HepG2 (cell line): ENCODE results near the gene P3R3URF. TPM values are rescaled to one million over a fixed set of nuclear protein-coding genes. Genes with fewer than 3 reads are reported as not detected.

Experiments used
- ATAC-seq: fragments of 200-7000 bp; cut with Tn5 transposase; 3 replicates; pipeline ENCODE4 v1.9.1; 2020; ENCODE audit warnings: mild to moderate bottlenecking, moderate library complexity
- BruUV-seq: library from RNA; stranded (reverse); fragments of 400-500 nt; replicated peaks from 2 replicates; lab custom pipeline; 2021; lab: Mats Ljungman, UMichigan
- CTCF ChIA-PET: fragments of 300-600 bp; formaldehyde crosslinking; extraction: SDS; loops from one replicate; lab custom pipeline; 2021; ENCODE audit warnings: low total read pairs, inconsistent platforms, low intra/inter-chr PET ratio; lab: Yijun Ruan, JAX
- POLR2A ChIA-PET: fragments of 350-600 bp; sonication (Branson Sonifier 250); formaldehyde crosslinking; loops from one replicate; lab custom pipeline; 2020; ENCODE audit warnings: antibody characterized with exemption, inconsistent platforms; lab: Yijun Ruan, JAX
- DNase-seq: peaks from one replicate; pipeline ENCODE4 v3.0.0-alpha.2; 2015; ENCODE audit warnings: low spot score
- FAIRE-seq: peaks from 3 replicates; lab custom pipeline; 2011; peaks lifted over from hg19 to GRCh38; lab: Jason Lieb, UNC
- H2AFZ ChIP-seq: one replicate; pipeline ENCODE4 v1.6.1; 2011; ENCODE audit warnings: low read length, inconsistent platforms
- H3K27ac ChIP-seq: fragments of 300-600 bp; 3 replicates; pipeline ENCODE4 v1.8.0; 2011; ENCODE audit warnings: mixed run types, mild to moderate bottlenecking, mixed read lengths, low read length, inconsistent platforms; ENCODE audit not compliant: insufficient read depth; ENCODE audit errors: extremely low read length
- H3K27me3 ChIP-seq, 2 experiments: fragments of 200-600 bp in 1 of 2; 2 replicates in 1 of 2; 3 replicates in 1 of 2; pipeline versions ENCODE4 v1.6.0 to v1.8.0; 2011; ENCODE audit warnings: low read length in 2 of 2, mild to moderate bottlenecking in 2 of 2, moderate library complexity in 2 of 2, inconsistent platforms in 1 of 2; ENCODE audit not compliant: insufficient read depth in 2 of 2, control insufficient read depth in 1 of 2
- H3K36me3 ChIP-seq, 2 experiments: fragments of 200-600 bp in 1 of 2; replicated peaks in 1 of 2; 2 replicates in 1 of 2; 3 replicates in 1 of 2; pipeline versions ENCODE4 v1.5.1 to v1.8.0; 2011; ENCODE audit warnings: low read length in 2 of 2, inconsistent platforms in 1 of 2; ENCODE audit not compliant: insufficient read depth in 2 of 2, control insufficient read depth in 1 of 2
- H3K4me1 ChIP-seq: 2 replicates; pipeline ENCODE4 v1.5.1; 2012; ENCODE audit warnings: low read length, inconsistent platforms; ENCODE audit not compliant: insufficient read depth
- H3K4me2 ChIP-seq: 2 replicates; pipeline ENCODE4 v1.6.0; 2011; ENCODE audit warnings: low read depth, low read length, inconsistent platforms
- H3K4me3 ChIP-seq, 3 experiments: fragments of 200-600 bp in 1 of 3; sonication (generic), shearing (Covaris generic) in 1 of 3; replicated peaks in 1 of 3; 2 replicates each; pipeline ENCODE4 v1.5.1; 2011 to 2016; ENCODE audit warnings: low read length in 3 of 3, inconsistent platforms in 2 of 3, low read depth in 2 of 3, mild to moderate bottlenecking in 2 of 3, control low read depth in 1 of 3, mixed read lengths in 1 of 3; ENCODE audit not compliant: insufficient read depth in 1 of 3
- H3K79me2 ChIP-seq: one replicate; pipeline ENCODE4 v1.6.1; 2011; ENCODE audit warnings: low read length, inconsistent platforms; ENCODE audit not compliant: insufficient read depth
- H3K9ac ChIP-seq: 2 replicates; pipeline ENCODE4 v1.6.0; 2011; ENCODE audit warnings: mild to moderate bottlenecking, low read depth, low read length, inconsistent platforms; ENCODE audit not compliant: insufficient read depth
- H3K9me3 ChIP-seq: 2 replicates; pipeline ENCODE4 v1.5.1; 2012; ENCODE audit warnings: mild to moderate bottlenecking, low read length
- H4K20me1 ChIP-seq: 2 replicates; pipeline ENCODE4 v1.6.0; 2011; ENCODE audit warnings: inconsistent platforms, mild to moderate bottlenecking, low read length, moderate library complexity; ENCODE audit not compliant: insufficient read depth
- CBX5 ChIP-seq: sonication (generic); formaldehyde crosslinking; IDR thresholded peaks from 2 replicates; pipeline ENCODE4 v1.4.0; 2020; ENCODE audit warnings: missing genetic modification reagents, borderline replicate concordance
- E2F2 ChIP-seq: sonication (generic); formaldehyde crosslinking; IDR thresholded peaks from 2 replicates; pipeline ENCODE4 v1.4.0; 2020; ENCODE audit warnings: missing genetic modification reagents, borderline replicate concordance
- FOSL2 ChIP-seq: sonication (generic); formaldehyde crosslinking; IDR thresholded peaks from 2 replicates; pipeline ENCODE4 v1.4.0; 2020; ENCODE audit warnings: missing genetic modification reagents
- FOXP4 ChIP-seq: sonication (generic); formaldehyde crosslinking; IDR thresholded peaks from 2 replicates; pipeline ENCODE4 v1.4.0; 2020; ENCODE audit warnings: missing genetic modification reagents
- GMEB1 ChIP-seq: sonication (generic); formaldehyde crosslinking; IDR thresholded peaks from 2 replicates; pipeline ENCODE4 v1.5.1; 2020; ENCODE audit warnings: missing genetic modification reagents, mild to moderate bottlenecking, borderline replicate concordance
- HMG20A ChIP-seq: IDR thresholded peaks from 2 replicates; pipeline ENCODE4 v1.6.1; 2016; ENCODE audit warnings: borderline replicate concordance
- PHF5A ChIP-seq: IDR thresholded peaks from one replicate; pipeline ENCODE4 v1.6.1; 2018; ENCODE audit warnings: low read depth, missing genetic modification reagents; ENCODE audit not compliant: unreplicated experiment
- PHF8 ChIP-seq: sonication (generic); formaldehyde crosslinking; IDR thresholded peaks from 2 replicates; pipeline ENCODE4 v1.5.0; 2020; ENCODE audit warnings: missing genetic modification reagents
- RBM39 ChIP-seq: fragments of 200-400 bp; formaldehyde crosslinking; IDR thresholded peaks from one replicate; pipeline ENCODE4 v1.6.1; 2018; ENCODE audit warnings: antibody characterized with exemption, mild to moderate bottlenecking, low read depth, low read length; ENCODE audit not compliant: poor library complexity, severe bottlenecking
- TGIF2 ChIP-seq: IDR thresholded peaks from 2 replicates; pipeline ENCODE4 v1.6.1; 2016; ENCODE audit warnings: control low read depth, missing compliant biosample characterization
- ZNF20 ChIP-seq: sonication (generic); formaldehyde crosslinking; IDR thresholded peaks from 2 replicates; pipeline ENCODE4 v1.4.0; 2020; ENCODE audit warnings: mild to moderate bottlenecking, moderate library complexity, missing genetic modification reagents
- ZNF230 ChIP-seq: sonication (generic); formaldehyde crosslinking; IDR thresholded peaks from 2 replicates; pipeline ENCODE4 v1.4.0; 2020; ENCODE audit warnings: mild to moderate bottlenecking, missing genetic modification reagents
- ZNF292 ChIP-seq: sonication (generic); formaldehyde crosslinking; IDR thresholded peaks from 2 replicates; pipeline ENCODE4 v1.8.1; 2022; ENCODE audit warnings: mild to moderate bottlenecking, low read depth, missing genetic modification reagents, borderline replicate concordance
- ZNF30 ChIP-seq: sonication (generic); formaldehyde crosslinking; IDR thresholded peaks from 2 replicates; pipeline ENCODE4 v1.5.0; 2020; ENCODE audit warnings: mild to moderate bottlenecking, missing genetic modification reagents
- ZNF33B ChIP-seq: sonication (generic); formaldehyde crosslinking; IDR thresholded peaks from 2 replicates; pipeline ENCODE4 v1.5.1; 2020; ENCODE audit warnings: mild to moderate bottlenecking, missing genetic modification reagents
- ZNF484 ChIP-seq: sonication (generic); formaldehyde crosslinking; IDR thresholded peaks from 2 replicates; pipeline ENCODE4 v1.5.1; 2020; ENCODE audit warnings: mild to moderate bottlenecking, low read depth, missing genetic modification reagents, borderline replicate concordance
- ZNF569 ChIP-seq: sonication (generic); formaldehyde crosslinking; IDR thresholded peaks from 2 replicates; pipeline ENCODE4 v1.5.0; 2020; ENCODE audit warnings: mild to moderate bottlenecking, missing genetic modification reagents, moderate library complexity, borderline replicate concordance
- ZNF768 ChIP-seq: sonication (generic); formaldehyde crosslinking; IDR thresholded peaks from 2 replicates; pipeline ENCODE4 v1.4.0; 2020; ENCODE audit warnings: missing genetic modification reagents
- ZNF891 ChIP-seq: sonication (generic); formaldehyde crosslinking; IDR thresholded peaks from 2 replicates; pipeline ENCODE4 v1.5.0; 2020; ENCODE audit warnings: mild to moderate bottlenecking, missing genetic modification reagents
- WGBS: methylation state at CpG from one replicate; pipeline ENCODE4 v1.1.6; 2017; ENCODE audit warnings: low lambda C conversion rate; 5-methylcytosine and 5-hydroxymethylcytosine counted together
- in situ Hi-C: cut with HindIII; loops from 2 replicates; pipeline ENCODE4 v1.10.0; 2017; ENCODE audit warnings: low pct_unique_long_range_greater_than_20kb; ENCODE audit not compliant: extremely low pct_ligation_motif_present
- intact Hi-C: fragments of 100-400 bp; cut with micrococcal nuclease; formaldehyde crosslinking; loops from one replicate; pipeline ENCODE4 v1.10.0; 2022; ENCODE audit not compliant: unreplicated experiment
- polyA plus RNA-seq, 8 experiments: library from polyadenylated mRNA; depleted of rRNA in 3 of 8; stranded (reverse) in 7 of 8; unstranded in 1 of 8; fragments of >200 nt; fragmentation: Illumina TruSeq in 4 of 8; extraction: Trizol in 4 of 8; gene quantifications; 2 replicates each; pipeline versions ENCODE4 v1.2.1 to v1.2.3, GENCODE V29; 2011 to 2016; ENCODE audit warnings: low read depth in 4 of 8, missing spikeins in 1 of 8, mixed read lengths in 1 of 8; ENCODE audit not compliant: insufficient read depth in 1 of 8
- total RNA-seq, 5 experiments: library from RNA; depleted of rRNA; stranded (reverse); fragments of >200 nt; fragmentation: Illumina TruSeq; extraction: Trizol; gene quantifications; 2 replicates each; pipeline ENCODE4 v1.2.3, GENCODE V29; 2016; ENCODE audit warnings: low read depth in 1 of 5

P3R3URF gene
- total and polyA plus RNA-seq, 2 of the 13 experiments (the other 11 are each of a cell fraction or from before 2014, with no cell fraction given) = not detected

GRCh38 chr1:46210561-46210960 lies 34.3 kb upstream of the P3R3URF start:
- in situ Hi-C loops = no loop called here
- POLR2A ChIA-PET = no interaction called here
- Histone ChIP-seq H3K36me3 (no peaks in the 10 kb centered on the region), H3K4me2 (no peak overlapping the region), H3K9me3 (no peaks in the 10 kb centered on the region), H3K9ac (no peak overlapping the region), H3K4me3 (no peak overlapping the region), H4K20me1 (no peaks in the 10 kb centered on the region), H3K27me3 (no peaks in the 10 kb centered on the region), H3K79me2 (no peaks in the 10 kb centered on the region), H2AFZ (no peak overlapping the region), H3K4me1 (peaks cover 6% of the 10 kb centered on the region; the same call in 1 of the 2 replicates), H3K27ac (no peak overlapping the region)
- ATAC-seq (no peak), DNase-seq (no peak), FAIRE-seq (no peak)
- intact Hi-C loops = no loop called here
- CTCF ChIA-PET = no interaction called here
- 38% methylated on average over 3 of the region's 3 CpGs for WGBS
- BruUV-seq = no TSS peak
- TF ChIP-seq E2F2 (CRISPR knock-in tag) = no peak
- TF ChIP-seq ZNF20 (CRISPR knock-in tag) = no peak
- TF ChIP-seq FOXP4 (CRISPR knock-in tag) = no peak
- no peak for TF ChIP-seq ZNF891 (CRISPR knock-in tag)
- no peak for TF ChIP-seq FOSL2 (CRISPR knock-in tag)
- TF ChIP-seq GMEB1 = no peak
- TF ChIP-seq ZNF230 (CRISPR knock-in tag) = no peak
- no peak for TF ChIP-seq PHF5A (CRISPR knock-in tag)
- no peak for TF ChIP-seq TGIF2 (CRISPR knock-in tag)
- TF ChIP-seq ZNF569 (CRISPR knock-in tag) = no peak
- TF ChIP-seq HMG20A = no peak
- TF ChIP-seq ZNF768 (CRISPR knock-in tag) = no peak
- no peak for TF ChIP-seq ZNF292 (CRISPR knock-in tag)
- no peak for TF ChIP-seq PHF8 (CRISPR knock-in tag)
- no peak for TF ChIP-seq CBX5
- no peak for TF ChIP-seq ZNF33B (CRISPR knock-in tag)
- TF ChIP-seq ZNF30 = no peak
- TF ChIP-seq RBM39 = no peak
- no peak for TF ChIP-seq ZNF484 (CRISPR knock-in tag)
